Prostate gland (tissue), 2 donors: ENCODE data around the gene CCNJL.

Experiments
- POLR2AphosphoS5 ChIP-seq: sonication (generic); formaldehyde crosslinking; IDR thresholded peaks from one replicate; pipeline ENCODE4 v1.6.1; 2017; ENCODE audit warnings: antibody characterized with exemption
- TF ChIP-seq, protein P1 (sequence below), 4 experiments: fragments of 200-600 bp in 2 of 4; fragments of 450-650 bp in 2 of 4; sonication (generic) in 2 of 4; IDR thresholded peaks; 1 replicate in 3 of 4; 2 replicates in 1 of 4; pipeline ENCODE4 v1.5.1; 2016 to 2019; ENCODE audit warnings: antibody characterized with exemption in 4 of 4, mild to moderate bottlenecking in 2 of 4, moderate library complexity in 2 of 4

GRCh38 chr5:160221082-160221481 lies 91.3 kb downstream of the CCNJL start:
- TF ChIP-seq, protein P1, sequence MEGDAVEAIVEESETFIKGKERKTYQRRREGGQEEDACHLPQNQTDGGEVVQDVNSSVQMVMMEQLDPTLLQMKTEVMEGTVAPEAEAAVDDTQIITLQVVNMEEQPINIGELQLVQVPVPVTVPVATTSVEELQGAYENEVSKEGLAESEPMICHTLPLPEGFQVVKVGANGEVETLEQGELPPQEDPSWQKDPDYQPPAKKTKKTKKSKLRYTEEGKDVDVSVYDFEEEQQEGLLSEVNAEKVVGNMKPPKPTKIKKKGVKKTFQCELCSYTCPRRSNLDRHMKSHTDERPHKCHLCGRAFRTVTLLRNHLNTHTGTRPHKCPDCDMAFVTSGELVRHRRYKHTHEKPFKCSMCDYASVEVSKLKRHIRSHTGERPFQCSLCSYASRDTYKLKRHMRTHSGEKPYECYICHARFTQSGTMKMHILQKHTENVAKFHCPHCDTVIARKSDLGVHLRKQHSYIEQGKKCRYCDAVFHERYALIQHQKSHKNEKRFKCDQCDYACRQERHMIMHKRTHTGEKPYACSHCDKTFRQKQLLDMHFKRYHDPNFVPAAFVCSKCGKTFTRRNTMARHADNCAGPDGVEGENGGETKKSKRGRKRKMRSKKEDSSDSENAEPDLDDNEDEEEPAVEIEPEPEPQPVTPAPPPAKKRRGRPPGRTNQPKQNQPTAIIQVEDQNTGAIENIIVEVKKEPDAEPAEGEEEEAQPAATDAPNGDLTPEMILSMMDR (IDR thresholded peaks at IDR 0.05), result no peak
- no peak for TF ChIP-seq POLR2AphosphoS5
